Stimulated activated naive B cell treated with anti-CD40 and anti-IgM and Interleukin-4, amounts not matched to agents 10 μg/mL and 1 μg/mL and 100 μg/mL, for 72 hours (primary cell): ENCODE data around the gene FAAP100.

ENCODE experiments used
- ATAC-seq, 2 donors: fragments of 150-1000 bp; cut with Tn5 transposase; replicated peaks; 2 replicates each; pipeline ENCODE4 v1.10.0; 2021; ENCODE audit warnings: moderate library complexity in 1 of 2
- DNase-seq: peaks from one replicate; pipeline ENCODE4 v3.0.0; 2021
- H3K27ac Mint-ChIP-seq: one replicate; pipeline ENCODE4 v1.8.0; 2022; ENCODE audit warnings: mild to moderate bottlenecking, mixed read lengths
- H3K27me3 Mint-ChIP-seq, 2 donors: one replicate each; pipeline ENCODE4 v1.8.0; 2022; ENCODE audit warnings: mixed read lengths in 2 of 2
- H3K36me3 Mint-ChIP-seq, 2 donors: one replicate each; pipeline ENCODE4 v1.8.0; 2022; ENCODE audit warnings: mixed read lengths in 2 of 2, mild to moderate bottlenecking in 1 of 2
- H3K4me1 Mint-ChIP-seq, 2 donors: one replicate each; pipeline ENCODE4 v1.8.0; 2022; ENCODE audit warnings: mixed read lengths in 2 of 2, mild to moderate bottlenecking in 1 of 2
- H3K4me3 Mint-ChIP-seq, 2 donors: one replicate each; pipeline ENCODE4 v1.8.0; 2022; ENCODE audit warnings: mild to moderate bottlenecking in 2 of 2, mixed read lengths in 2 of 2, moderate library complexity in 1 of 2
- H3K9me3 Mint-ChIP-seq, 2 donors: one replicate each; pipeline ENCODE4 v1.8.0; 2022; ENCODE audit warnings: mixed read lengths in 2 of 2, mild to moderate bottlenecking in 1 of 2

Gene FAAP100

DNA sequence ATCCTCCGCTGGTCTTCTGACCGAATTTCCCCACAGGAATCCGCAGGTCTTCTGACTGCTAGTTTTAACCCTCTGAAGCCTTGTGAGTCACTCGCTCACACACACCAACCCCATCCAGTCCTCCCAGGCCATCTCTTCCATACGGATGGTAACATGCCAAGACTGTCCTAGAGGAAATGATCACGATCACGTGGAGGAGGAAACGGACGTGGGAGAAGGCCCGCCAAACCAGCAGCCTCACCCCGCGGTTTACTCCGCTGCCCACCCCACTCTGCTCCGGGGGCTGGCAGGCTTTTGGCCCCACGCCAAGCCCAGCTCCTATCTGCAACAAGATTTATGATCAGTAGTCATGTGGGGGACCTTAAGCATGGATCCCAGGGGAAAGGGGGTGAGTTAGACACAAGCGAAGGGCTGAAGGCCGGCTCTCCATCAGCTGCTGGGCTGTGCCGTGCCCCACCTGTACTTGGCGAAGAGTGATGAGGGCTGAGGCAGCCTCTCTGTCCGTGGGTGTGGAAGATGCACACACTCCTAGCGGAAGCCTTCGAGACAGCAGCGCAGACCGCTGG, 1.5 kb upstream of the FAAP100 start:
- Mint-ChIP-seq H3K27ac (peak overlapping the region; percentile 96), H3K9me3 (no peaks in the 10 kb centered on the region), H3K4me3 (peak overlapping the region; percentile 91 to 98), H3K27me3 (no peaks in the 10 kb centered on the region), H3K4me1 (peaks cover 35 to 64% of the 10 kb centered on the region in 2 donors), H3K36me3 (peaks cover 35 to 49% of the 10 kb centered on the region in 2 donors)
- ATAC-seq: peak in 1 of 2 donors; percentile 4
- no peak for DNase-seq

GRCh38 chr17:81553018-81553615, 964 bp upstream of the FAAP100 start:
- Mint-ChIP-seq H3K4me1 (peaks cover 35 to 64% of the 10 kb centered on the region in 2 donors), H3K27ac (peak overlapping the region; percentile 96), H3K4me3 (peak overlapping the region; percentile 91 to 98), H3K27me3 (no peaks in the 10 kb centered on the region), H3K36me3 (peaks cover 33 to 44% of the 10 kb centered on the region in 2 donors), H3K9me3 (no peaks in the 10 kb centered on the region)
- DNase-seq (peak; percentile 74), ATAC-seq (peak; percentile 75 to 78)

DNA sequence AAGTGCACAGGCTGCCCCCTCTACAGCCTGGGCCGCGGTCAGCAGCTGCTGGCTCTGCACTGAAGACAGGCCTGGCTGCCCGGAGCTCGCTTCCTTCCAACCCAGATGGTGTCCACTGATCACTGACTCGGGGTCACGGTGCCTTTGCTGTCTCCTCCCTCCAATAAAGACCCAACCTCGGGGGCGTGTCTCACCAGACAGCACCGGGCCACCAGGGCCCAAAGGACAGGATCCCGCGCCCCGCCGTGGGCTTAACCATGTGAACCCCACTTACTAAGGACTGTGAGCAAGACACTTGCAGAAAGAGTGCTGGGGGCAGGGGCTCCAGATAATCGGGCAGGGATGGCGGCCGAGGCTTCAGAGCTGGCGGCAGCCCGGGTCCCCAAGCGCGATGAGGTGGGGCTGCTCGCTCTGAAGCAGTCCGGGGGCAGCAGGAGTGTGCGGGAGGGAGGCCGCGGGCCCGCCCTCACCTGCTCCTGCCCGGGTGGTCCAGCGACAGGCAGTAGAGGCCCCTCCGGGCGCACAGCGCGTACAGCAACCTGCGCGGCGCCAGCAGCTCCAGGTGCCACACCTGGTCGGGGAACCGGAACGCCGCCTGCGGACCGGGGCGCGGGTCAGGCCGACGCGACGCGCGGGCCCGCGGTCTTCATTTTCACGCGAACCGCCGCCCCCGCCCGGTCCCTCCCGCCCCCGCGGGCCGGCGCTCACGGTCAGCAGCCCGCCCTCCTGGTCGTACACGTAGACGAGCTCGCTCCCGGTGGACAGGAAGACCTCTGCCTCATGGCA, 502 bp downstream of the FAAP100 start:
- H3K27ac Mint-ChIP-seq: peak overlapping the region; percentile 89
- peak overlapping the region; percentile 91 to 98 for H3K4me3 Mint-ChIP-seq
- DNase-seq: no peak
- no peaks in the 10 kb centered on the region for H3K27me3 Mint-ChIP-seq
- peaks cover 31 to 35% of the 10 kb centered on the region in 2 donors for H3K36me3 Mint-ChIP-seq
- peaks cover 35 to 56% of the 10 kb centered on the region in 2 donors for H3K4me1 Mint-ChIP-seq
- H3K9me3 Mint-ChIP-seq: no peaks in the 10 kb centered on the region
- peak; percentile 5 to 11 for ATAC-seq

GRCh38 chr17:81550830-81551457, 1.2 kb downstream of the FAAP100 start:
- Mint-ChIP-seq H3K27me3 (no peaks in the 10 kb centered on the region), H3K9me3 (no peaks in the 10 kb centered on the region), H3K36me3 (peaks cover 33 to 37% of the 10 kb centered on the region in 2 donors), H3K27ac (no peak overlapping the region), H3K4me1 (peaks cover 35 to 49% of the 10 kb centered on the region in 2 donors), H3K4me3 (peak overlapping the region; percentile 91 to 98)
- DNase-seq: no peak
- ATAC-seq: no peak

- H3K4me1 Mint-ChIP-seq: peaks cover 35 to 48% of the 10 kb centered on the region in 2 donors
- H3K27ac Mint-ChIP-seq: peak overlapping the region; percentile 25
- no peaks in the 10 kb centered on the region for H3K27me3 Mint-ChIP-seq
- H3K36me3 Mint-ChIP-seq: peaks cover 32 to 39% of the 10 kb centered on the region in 2 donors
- no peaks in the 10 kb centered on the region for H3K9me3 Mint-ChIP-seq
- H3K4me3 Mint-ChIP-seq: peak overlapping the region; percentile 91 to 98
- ATAC-seq (no peak), DNase-seq (no peak)
Observed at GRCh38 chr17:81550285-81550684, 1.9 kb downstream of the FAAP100 start.

DNA sequence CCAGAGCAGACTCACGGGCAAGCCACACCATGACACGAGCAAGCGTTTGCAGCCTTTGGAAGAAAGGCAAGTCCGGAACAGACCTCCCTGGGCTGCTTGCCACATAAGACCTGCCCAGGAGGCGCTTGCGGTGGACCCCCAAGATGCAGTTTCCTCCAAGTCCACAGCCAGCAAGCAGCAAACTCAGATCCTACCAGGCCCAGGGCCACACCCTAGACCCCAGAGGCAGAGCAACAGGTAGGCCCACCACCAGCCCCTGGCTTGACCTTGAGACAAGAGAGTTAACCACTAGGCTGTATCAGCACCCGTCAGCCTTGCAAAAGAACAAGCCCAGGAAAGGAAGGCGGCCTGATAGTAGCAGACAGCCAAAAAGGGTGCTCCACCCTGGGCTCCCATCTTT, 2.3 kb downstream of the FAAP100 start:
- DNase-seq (no peak), ATAC-seq (no peak)
- H3K27ac Mint-ChIP-seq: peak overlapping the region; percentile 25
- peak overlapping the region; percentile 17 to 98 for H3K4me3 Mint-ChIP-seq
- H3K9me3 Mint-ChIP-seq: no peaks in the 10 kb centered on the region
- peaks cover 34 to 42% of the 10 kb centered on the region in 2 donors for H3K36me3 Mint-ChIP-seq
- no peaks in the 10 kb centered on the region for H3K27me3 Mint-ChIP-seq
- H3K4me1 Mint-ChIP-seq: peaks cover 34 to 48% of the 10 kb centered on the region in 2 donors

DNA sequence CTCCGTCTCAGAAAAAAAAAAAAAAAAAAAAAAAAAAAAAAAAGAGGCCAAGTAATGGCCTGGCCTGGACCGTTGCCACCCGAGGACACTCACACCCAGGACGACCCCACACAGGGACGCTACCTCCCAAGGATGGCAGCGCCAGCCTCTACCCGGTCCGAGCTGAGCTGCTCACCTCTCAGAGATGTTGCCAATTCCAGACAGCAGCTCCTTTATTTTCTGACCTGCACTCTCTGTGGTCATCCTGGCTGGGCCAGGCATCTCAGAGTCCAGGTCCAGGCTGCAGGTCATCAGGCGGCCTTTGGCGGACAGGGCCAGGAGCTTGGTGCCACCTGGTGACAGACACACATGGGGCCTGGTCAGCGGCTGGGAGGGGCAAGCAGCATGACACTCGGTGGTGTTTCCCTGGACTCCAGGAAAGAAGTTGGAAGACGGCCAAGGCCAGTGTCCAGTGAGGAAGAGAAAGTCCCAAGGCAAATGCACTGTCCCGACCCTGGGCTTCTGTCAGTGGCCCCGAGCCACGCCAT, 3.1 kb downstream of the FAAP100 start:
- H3K4me3 Mint-ChIP-seq: peak overlapping the region; percentile 18 to 21
- DNase-seq: no peak
- H3K4me1 Mint-ChIP-seq: peaks cover 30 to 43% of the 10 kb centered on the region in 2 donors
- peaks cover 41 to 43% of the 10 kb centered on the region in 2 donors for H3K36me3 Mint-ChIP-seq
- no peaks in the 10 kb centered on the region for H3K27me3 Mint-ChIP-seq
- H3K27ac Mint-ChIP-seq: no peak overlapping the region
- no peaks in the 10 kb centered on the region for H3K9me3 Mint-ChIP-seq
- no peak for ATAC-seq

DNA sequence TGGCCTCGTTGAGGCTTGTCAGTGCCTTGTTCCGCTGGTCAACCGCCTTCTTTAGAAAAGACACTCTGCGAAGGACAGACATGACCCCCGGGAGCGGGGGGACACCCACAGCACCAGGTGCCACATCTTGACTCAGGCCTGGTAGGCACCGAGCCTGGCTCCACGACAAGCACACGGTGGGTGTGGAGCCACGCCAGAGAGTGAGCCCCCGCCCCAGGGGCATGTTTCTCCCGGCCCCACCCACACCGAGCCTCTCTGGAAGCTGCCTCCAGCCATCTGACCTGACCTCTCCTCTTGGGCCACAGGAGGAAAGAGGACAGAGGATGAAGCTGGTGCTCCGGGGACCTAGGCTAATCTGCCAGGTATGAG, 4.6 kb downstream of the FAAP100 start:
- H3K4me1 Mint-ChIP-seq: peaks cover 22 to 28% of the 10 kb centered on the region in 2 donors
- H3K9me3 Mint-ChIP-seq: no peaks in the 10 kb centered on the region
- no peaks in the 10 kb centered on the region for H3K27me3 Mint-ChIP-seq
- H3K4me3 Mint-ChIP-seq: no peak overlapping the region
- ATAC-seq (no peak), DNase-seq (no peak)
- no peak overlapping the region for H3K27ac Mint-ChIP-seq
- peaks cover 44 to 51% of the 10 kb centered on the region in 2 donors for H3K36me3 Mint-ChIP-seq

- no peak for DNase-seq
- H3K4me3 Mint-ChIP-seq: no peak overlapping the region
- no peaks in the 10 kb centered on the region for H3K9me3 Mint-ChIP-seq
- H3K27me3 Mint-ChIP-seq: no peaks in the 10 kb centered on the region
- H3K36me3 Mint-ChIP-seq: peaks cover 48 to 56% of the 10 kb centered on the region in 2 donors
- no peak for ATAC-seq
- peaks cover 22 to 28% of the 10 kb centered on the region in 2 donors for H3K4me1 Mint-ChIP-seq
- H3K27ac Mint-ChIP-seq: no peak overlapping the region
Observed at GRCh38 chr17:81546906-81547613, 5.1 kb downstream of the FAAP100 start.

DNA sequence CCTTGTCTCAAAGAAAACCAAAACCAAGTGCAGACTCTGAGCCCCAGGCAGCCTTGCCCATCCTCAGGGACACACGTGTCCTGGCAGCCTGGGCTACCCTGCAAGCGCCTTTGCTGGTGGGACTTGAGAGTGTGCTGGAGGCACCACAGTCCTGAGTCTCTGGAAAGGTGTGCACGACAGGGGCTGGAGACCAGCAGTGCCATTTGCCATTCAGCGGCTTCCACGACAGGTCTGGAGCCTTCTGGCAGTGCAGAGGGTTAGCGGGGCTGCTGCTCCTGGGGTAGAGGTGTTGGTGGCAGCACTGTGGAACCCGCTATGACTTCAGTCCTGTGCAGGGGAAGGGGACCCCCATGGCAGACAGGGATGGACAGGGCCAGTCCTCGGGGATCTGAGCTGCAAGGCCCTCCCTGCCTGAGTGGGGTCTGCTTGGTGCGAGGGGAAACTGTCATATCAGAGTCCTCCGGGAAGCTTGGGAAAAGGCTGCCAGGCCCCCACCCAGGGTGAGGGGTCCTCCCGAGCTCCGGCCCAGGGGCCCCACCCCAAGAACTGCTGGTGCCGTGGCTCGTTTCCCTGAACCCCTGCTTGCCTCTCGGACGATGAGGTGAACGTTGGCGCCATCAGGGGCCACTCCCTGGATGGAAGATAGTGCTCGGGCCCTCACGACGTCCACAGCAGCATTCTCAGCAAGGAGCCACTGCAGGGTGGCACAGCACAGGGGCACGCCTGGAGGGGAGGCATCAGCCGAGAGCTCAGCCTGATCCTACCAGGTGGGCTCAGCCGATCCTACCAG, 6.8 kb downstream of the FAAP100 start:
- H3K27ac Mint-ChIP-seq: no peak overlapping the region
- ATAC-seq (no peak), DNase-seq (no peak)
- no peaks in the 10 kb centered on the region for H3K9me3 Mint-ChIP-seq
- no peaks in the 10 kb centered on the region for H3K27me3 Mint-ChIP-seq
- H3K4me1 Mint-ChIP-seq: peaks cover 12 to 14% of the 10 kb centered on the region in 2 donors
- peaks cover 54 to 57% of the 10 kb centered on the region in 2 donors for H3K36me3 Mint-ChIP-seq
- no peak overlapping the region for H3K4me3 Mint-ChIP-seq

- H3K36me3 Mint-ChIP-seq: peaks cover 48% of the 10 kb centered on the region in 2 donors
- DNase-seq (no peak), ATAC-seq (no peak)
- no peak overlapping the region for H3K27ac Mint-ChIP-seq
- no peaks in the 10 kb centered on the region for H3K27me3 Mint-ChIP-seq
- no peak overlapping the region for H3K4me3 Mint-ChIP-seq
- peaks cover 4 to 5% of the 10 kb centered on the region in 2 donors for H3K4me1 Mint-ChIP-seq
- H3K9me3 Mint-ChIP-seq: no peaks in the 10 kb centered on the region
Observed at GRCh38 chr17:81544281-81544974, 7.7 kb downstream of the FAAP100 start.

- DNase-seq: no peak
- H3K4me1 Mint-ChIP-seq: peaks cover 0 to 1% of the 10 kb centered on the region in 2 donors
- ATAC-seq: no peak
- H3K4me3 Mint-ChIP-seq: no peak overlapping the region
- H3K9me3 Mint-ChIP-seq: no peaks in the 10 kb centered on the region
- H3K36me3 Mint-ChIP-seq: peaks cover 47 to 50% of the 10 kb centered on the region in 2 donors
- H3K27me3 Mint-ChIP-seq: no peaks in the 10 kb centered on the region
- no peak overlapping the region for H3K27ac Mint-ChIP-seq
Observed at GRCh38 chr17:81543756-81544155, 8.4 kb downstream of the FAAP100 start.

- ATAC-seq (no peak), DNase-seq (no peak)
- Mint-ChIP-seq H3K27ac (no peak overlapping the region), H3K36me3 (peaks cover 51 to 53% of the 10 kb centered on the region in 2 donors), H3K9me3 (no peaks in the 10 kb centered on the region), H3K27me3 (no peaks in the 10 kb centered on the region), H3K4me1 (peaks cover 0 to 1% of the 10 kb centered on the region in 2 donors), H3K4me3 (no peak overlapping the region)
Observed at GRCh38 chr17:81543339-81543675, 8.8 kb downstream of the FAAP100 start.
